ELF-1 (cell line): Measurements from ENCODE around the gene BASP1.
"Not testable (repeated sequence)": the region's sequence is repeated elsewhere in the genome, so short reads cannot be mapped to it uniquely, and the experiment has no call there.

Experiments
- DNase-seq: peaks from one replicate; pipeline ENCODE4 v3.0.0-alpha.2; 2016; ENCODE audit warnings: low read depth, low spot score

The BASP1 gene

DNA sequence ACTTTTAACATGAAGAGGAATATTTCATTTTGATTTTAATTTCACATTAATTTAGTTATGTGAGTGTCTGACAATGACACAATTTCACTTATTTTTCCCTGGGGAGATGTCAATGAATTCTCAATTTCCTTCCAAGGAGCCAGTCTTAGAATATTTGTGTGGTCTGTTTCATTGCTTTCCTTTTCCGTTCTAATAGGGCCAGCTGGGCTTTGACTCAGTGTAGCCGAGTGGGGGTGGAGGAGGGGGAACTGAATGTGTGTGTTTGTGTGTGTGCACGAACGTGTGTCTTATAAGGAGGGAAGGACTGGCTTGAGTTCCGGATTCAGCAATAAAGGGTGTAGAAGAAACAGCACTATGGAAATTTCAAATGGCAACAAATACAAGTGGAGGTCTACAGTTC is 100.0 kb downstream of the BASP1 start:
- no peak for DNase-seq

DNA sequence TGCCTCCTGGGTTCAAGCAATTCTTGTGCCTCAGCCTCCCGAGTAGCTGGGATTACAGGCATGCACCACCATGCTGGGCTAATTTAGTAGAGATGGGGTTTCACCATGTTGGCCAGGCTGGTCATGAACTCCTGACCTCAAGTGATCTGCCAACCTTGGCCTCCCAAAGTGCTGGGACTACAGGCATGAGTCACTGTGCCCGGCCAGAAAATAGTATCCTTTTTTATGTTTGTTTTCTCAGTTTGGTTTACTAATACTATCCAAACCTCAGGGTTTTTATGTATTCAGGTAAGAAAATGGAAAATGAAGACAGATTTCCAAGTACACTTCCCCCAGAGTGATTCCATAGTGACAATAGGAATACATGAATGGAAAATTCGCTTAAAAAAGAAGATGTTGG is 101.7 kb downstream of the BASP1 start:
- not testable (repeated sequence) for DNase-seq

DNA sequence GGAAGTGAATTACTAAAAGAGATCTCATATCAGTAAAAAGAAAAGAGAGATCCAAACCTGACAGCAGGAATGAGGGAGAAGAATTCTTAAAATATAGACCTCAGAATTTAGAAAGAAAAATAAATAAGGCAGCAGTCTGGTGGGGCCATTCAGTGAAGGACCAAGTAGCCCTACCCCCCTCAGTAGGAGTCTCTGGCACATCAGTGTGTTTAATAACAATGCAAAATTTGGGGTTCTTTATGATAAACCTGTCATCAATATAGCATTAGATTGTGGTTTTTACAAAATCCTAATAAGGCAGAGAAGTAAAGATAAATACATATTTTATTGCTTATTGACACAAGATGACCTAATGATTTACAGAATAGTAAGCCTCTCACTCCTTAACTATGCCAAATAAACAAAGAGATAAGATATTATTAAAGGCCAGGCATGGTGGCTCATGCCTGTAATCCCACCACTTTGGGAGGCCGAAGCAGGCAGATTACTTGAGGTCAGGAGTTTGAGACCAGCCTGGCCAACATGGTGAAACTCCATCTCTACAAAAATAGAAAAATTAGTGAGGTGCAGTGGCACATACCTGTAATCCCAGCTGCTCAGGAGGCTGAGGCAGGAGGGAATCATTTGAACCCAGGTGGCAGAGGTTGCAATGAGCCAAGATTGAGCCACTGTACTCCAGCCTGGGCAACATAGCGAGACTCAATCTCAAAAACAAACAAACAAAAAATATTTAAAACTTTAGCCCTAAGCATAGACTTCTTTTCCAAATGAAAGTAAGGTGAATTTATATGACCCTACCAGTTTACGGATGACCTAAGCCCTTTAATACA is 108.6 kb downstream of the BASP1 start:
- no peak for DNase-seq
